Peyer's patch (tissue), 4 donors: ENCODE data around the gene ACAP1.

ENCODE experiments used
- POLR2A ChIP-seq, 2 donors: fragments of 450-650 bp; IDR thresholded peaks; one replicate each; pipeline ENCODE4 v1.5.1; 2017; ENCODE audit warnings: antibody characterized with exemption in 2 of 2, mild to moderate bottlenecking in 2 of 2, moderate library complexity in 2 of 2
- TF ChIP-seq, protein P1 (sequence below), 6 experiments: fragments of 450-650 bp in 4 of 6; fragments of 200-600 bp in 2 of 6; sonication (generic) in 1 of 6; IDR thresholded peaks; one replicate each; pipeline ENCODE4 v1.5.1; 2017 to 2019; ENCODE audit warnings: antibody characterized with exemption in 6 of 6, mild to moderate bottlenecking in 3 of 6, moderate library complexity in 1 of 6

DNA sequence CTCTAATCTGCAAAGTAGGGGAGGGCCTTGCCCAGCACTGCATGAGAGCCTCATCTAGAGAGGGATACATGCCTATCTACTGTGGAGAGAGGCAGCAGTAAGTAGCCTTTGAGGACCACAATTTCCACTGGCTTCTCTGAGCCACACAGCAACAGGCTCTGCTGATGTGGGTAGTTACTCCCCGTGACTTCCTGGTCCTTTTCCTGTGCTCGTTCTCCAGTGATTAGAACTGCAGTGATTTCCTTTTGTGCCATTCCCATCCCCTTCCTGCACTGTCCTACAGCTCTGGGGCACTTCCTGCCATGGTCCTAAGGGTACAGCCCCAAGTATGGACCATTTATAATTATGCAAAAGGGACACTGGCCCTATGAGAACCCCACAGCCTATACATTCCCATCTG lies 55.0 kb downstream of the ACAP1 start:
- TF ChIP-seq, protein P1, sequence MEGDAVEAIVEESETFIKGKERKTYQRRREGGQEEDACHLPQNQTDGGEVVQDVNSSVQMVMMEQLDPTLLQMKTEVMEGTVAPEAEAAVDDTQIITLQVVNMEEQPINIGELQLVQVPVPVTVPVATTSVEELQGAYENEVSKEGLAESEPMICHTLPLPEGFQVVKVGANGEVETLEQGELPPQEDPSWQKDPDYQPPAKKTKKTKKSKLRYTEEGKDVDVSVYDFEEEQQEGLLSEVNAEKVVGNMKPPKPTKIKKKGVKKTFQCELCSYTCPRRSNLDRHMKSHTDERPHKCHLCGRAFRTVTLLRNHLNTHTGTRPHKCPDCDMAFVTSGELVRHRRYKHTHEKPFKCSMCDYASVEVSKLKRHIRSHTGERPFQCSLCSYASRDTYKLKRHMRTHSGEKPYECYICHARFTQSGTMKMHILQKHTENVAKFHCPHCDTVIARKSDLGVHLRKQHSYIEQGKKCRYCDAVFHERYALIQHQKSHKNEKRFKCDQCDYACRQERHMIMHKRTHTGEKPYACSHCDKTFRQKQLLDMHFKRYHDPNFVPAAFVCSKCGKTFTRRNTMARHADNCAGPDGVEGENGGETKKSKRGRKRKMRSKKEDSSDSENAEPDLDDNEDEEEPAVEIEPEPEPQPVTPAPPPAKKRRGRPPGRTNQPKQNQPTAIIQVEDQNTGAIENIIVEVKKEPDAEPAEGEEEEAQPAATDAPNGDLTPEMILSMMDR (IDR thresholded peaks at IDR 0.05) = no peak
- TF ChIP-seq POLR2A (IDR thresholded peaks at IDR 0.05) = no peak
